ENCODE data around the gene HACL1. TPM values are rescaled to one million over a fixed set of nuclear protein-coding genes. Genes with fewer than 3 reads are reported as not detected.
A peak's percentile ranks its signal among the peaks of the same experiment; 100 is the strongest.

HACL1 gene
- total RNA-seq (27.4 and 29.9 TPM in 2 replicates), polyA plus RNA-seq (14.4 and 16.5 TPM in 2 replicates), polyA minus RNA-seq (84.9 and 93.4 TPM in 2 replicates), Bru-seq, nascent RNA (percentile 73 among the genes with signal in this experiment), BruChase-seq, experiment 1, labeled RNA remaining after a 6-hour chase (percentile 57 among the genes with signal in this experiment), BruChase-seq, experiment 2, labeled RNA remaining after a 2-hour chase (percentile 66 among the genes with signal in this experiment)
- polyA plus RNA-seq (2011; cell fraction: cytosol; rRNA removed) = 19.0 and 19.5 TPM in 2 replicates
- polyA plus RNA-seq (2011; cell fraction: nucleus; rRNA removed) = 36.6 and 37.8 TPM in 2 replicates
- 18.1 and 24.8 TPM in 2 replicates for polyA plus RNA-seq (2012)
- polyA minus RNA-seq (2011; cell fraction: cytosol; rRNA and poly(A)+ RNA removed) = 17.7 TPM
- 96.8 and 111 TPM in 2 replicates for polyA minus RNA-seq (2011; cell fraction: nucleus; rRNA and poly(A)+ RNA removed)
- long read RNA-seq, transcript HACL1-201 (17 exons, 2,266 nt) = major isoform, 54 of 66 reads
- long read RNA-seq, partial matches to known transcripts = 3 of 66 reads
- long read RNA-seq, other reads (novel, unspliced or antisense) = 5 of 66 reads

DNA sequence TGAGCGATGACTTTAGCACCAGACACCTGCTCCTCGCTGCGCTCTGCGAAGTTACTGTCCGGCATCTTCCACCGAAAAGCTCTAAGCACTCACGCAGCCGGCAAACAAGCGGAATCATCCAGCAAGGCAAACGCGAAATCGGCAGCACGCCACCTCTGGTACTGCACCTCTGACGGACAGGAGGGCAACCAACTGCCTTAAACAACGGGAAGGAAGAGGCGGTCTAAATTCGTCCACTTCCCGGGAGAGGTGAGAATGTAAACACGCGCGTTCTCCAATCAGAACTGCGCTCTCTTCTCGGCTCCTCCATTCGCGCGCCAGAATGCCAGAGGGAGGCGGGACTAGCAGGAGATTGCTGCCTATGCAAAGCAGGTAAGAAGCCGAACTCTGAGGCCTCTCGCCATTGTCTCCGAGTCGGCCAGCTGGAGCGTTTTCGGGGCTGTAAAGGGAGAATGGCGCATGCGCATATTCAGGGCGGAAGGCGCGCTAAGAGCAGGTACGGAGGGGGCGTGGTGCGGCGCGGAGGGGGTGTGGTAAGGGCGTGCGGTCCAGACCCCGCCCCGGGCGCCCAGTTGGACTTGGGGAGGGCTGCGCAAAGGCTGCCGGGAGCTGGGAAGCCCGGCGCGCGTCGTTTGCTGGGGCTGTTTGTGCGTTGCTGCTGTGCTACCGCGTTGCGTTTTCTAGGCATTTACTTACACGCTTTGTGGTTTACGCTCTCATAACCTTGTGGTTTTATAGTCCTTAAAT, at the start of gene HACL1, which contains the start of gene BTD:
HACL1 (minus strand) TSS at position 171 of the 747 bp plus-strand sequence; CDS start at position 65, 106 bp downstream.
BTD (plus strand) TSS at position 347 of the 747 bp plus-strand sequence. CDS start 33,695 bp downstream, outside the sequence.
- CTCF ChIA-PET = interaction anchor here (0.7 to 2.3 kb wide), 7 partner anchors 26 to 650 kb away, joined by 3 to 10 read pairs (median 4); partner anchors contain the start of gene ANKRD28
- Histone ChIP-seq H3K36me3 (ENCODE audit: control insufficient read depth in 2 of 2, extremely low read depth in 1 of 2, insufficient read depth in 2 of 2, low read length in 2 of 2) (peaks cover 0 to 7% of the 10 kb centered on the region in 2 experiments), H3K9me3 (replicated peaks; ENCODE audit: control insufficient read depth, insufficient read depth, low read length) (no peaks in the 10 kb centered on the region), H3K27ac (ENCODE audit: insufficient read depth, low read depth, low read length) (peak within 1 kb of the TSS; percentile 61), H3K9ac (replicated peaks; ENCODE audit: extremely low read depth, insufficient read depth, low read length) (peak within 1 kb of the TSS; percentile 75), H3K79me2 (ENCODE audit: control insufficient read depth, insufficient read depth, low read length) (peaks cover 7% of the 10 kb centered on the region), H3K27me3 (ENCODE audit: control insufficient read depth in 2 of 2, insufficient read depth in 2 of 2, low read length in 2 of 2) (no peaks in the 10 kb centered on the region), H3K4me3 (replicated peaks in 1 of 3; ENCODE audit: insufficient read depth in 1 of 3, low read depth in 1 of 3, low read length in 3 of 3) (peak within 1 kb of the TSS; percentile 73 to 86 (median 74)), H3K4me1 (ENCODE audit: control insufficient read depth, extremely low read depth, insufficient read depth, low read length) (peaks cover 16% of the 10 kb centered on the region), H2AFZ (ENCODE audit: low read depth, low read length) (peak within 1 kb of the TSS; percentile 61), H4K20me1 (replicated peaks; ENCODE audit: control insufficient read depth, extremely low read depth, insufficient read depth, low read length) (no peaks in the 10 kb centered on the region), H3K9me1 (replicated peaks; ENCODE audit: control insufficient read depth, extremely low read depth, insufficient read depth, low read length) (no peaks in the 10 kb centered on the region), H3K4me2 (ENCODE audit: insufficient read depth, low read length) (peak within 1 kb of the TSS; percentile 98)
- dilution Hi-C loops (cut with MboI; ENCODE audit: extremely low pct_ligation_motif_present, low sequenced_read_pairs) = no loop called here
- POLR2A ChIA-PET = interaction anchor here (0.6 to 1.7 kb wide), 5 partner anchors 13 to 204 kb away, joined by 3 to 6 read pairs (median 4); partner anchors contain the start of gene ANKRD28
- intact Hi-C loops (cut with micrococcal nuclease) = loop anchor here (1.0 kb wide), 5 partner anchors 29 to 211 kb away; no protein-coding TSS in a partner anchor
- FAIRE-seq (peak; percentile 96), DNase-seq (ENCODE audit: low read depth, low spot score) (peak; percentile 100)
- BruUV-seq (replicated peaks) = no TSS peak
- TF ChIP-seq EZH2 (IDR thresholded peaks at IDR 0.05; ENCODE audit: borderline replicate concordance, low read depth, low read length, severe bottlenecking) (no peak), GATA2 (IDR thresholded peaks at IDR 0.05; ENCODE audit: insufficient read depth, insufficient read length, low read depth, low read length) (no peak), POLR2AphosphoS5 (IDR thresholded peaks at IDR 0.05; ENCODE audit: insufficient read depth, low read depth, low read length) (peak; percentile 91), JUN (IDR thresholded peaks at IDR 0.05; ENCODE audit: borderline replicate concordance, insufficient read depth, insufficient read length, low read depth) (no peak), POLR2A (IDR thresholded peaks at IDR 0.05; ENCODE audit: low read depth, low read length) (peak; percentile 94), MYC (IDR thresholded peaks at IDR 0.05; ENCODE audit: low read depth, low read length) (no peak), FOS (IDR thresholded peaks at IDR 0.05; ENCODE audit: borderline replicate concordance, insufficient read depth, low read length) (no peak)
- TF ChIP-seq, protein P1, sequence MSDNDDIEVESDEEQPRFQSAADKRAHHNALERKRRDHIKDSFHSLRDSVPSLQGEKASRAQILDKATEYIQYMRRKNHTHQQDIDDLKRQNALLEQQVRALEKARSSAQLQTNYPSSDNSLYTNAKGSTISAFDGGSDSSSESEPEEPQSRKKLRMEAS (IDR thresholded peaks at IDR 0.05; ENCODE audit: insufficient read depth, insufficient read length) = peak; percentile 47
- TF ChIP-seq, protein P2, sequence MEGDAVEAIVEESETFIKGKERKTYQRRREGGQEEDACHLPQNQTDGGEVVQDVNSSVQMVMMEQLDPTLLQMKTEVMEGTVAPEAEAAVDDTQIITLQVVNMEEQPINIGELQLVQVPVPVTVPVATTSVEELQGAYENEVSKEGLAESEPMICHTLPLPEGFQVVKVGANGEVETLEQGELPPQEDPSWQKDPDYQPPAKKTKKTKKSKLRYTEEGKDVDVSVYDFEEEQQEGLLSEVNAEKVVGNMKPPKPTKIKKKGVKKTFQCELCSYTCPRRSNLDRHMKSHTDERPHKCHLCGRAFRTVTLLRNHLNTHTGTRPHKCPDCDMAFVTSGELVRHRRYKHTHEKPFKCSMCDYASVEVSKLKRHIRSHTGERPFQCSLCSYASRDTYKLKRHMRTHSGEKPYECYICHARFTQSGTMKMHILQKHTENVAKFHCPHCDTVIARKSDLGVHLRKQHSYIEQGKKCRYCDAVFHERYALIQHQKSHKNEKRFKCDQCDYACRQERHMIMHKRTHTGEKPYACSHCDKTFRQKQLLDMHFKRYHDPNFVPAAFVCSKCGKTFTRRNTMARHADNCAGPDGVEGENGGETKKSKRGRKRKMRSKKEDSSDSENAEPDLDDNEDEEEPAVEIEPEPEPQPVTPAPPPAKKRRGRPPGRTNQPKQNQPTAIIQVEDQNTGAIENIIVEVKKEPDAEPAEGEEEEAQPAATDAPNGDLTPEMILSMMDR (IDR thresholded peaks at IDR 0.05; ENCODE audit: extremely low read depth in 1 of 2, insufficient read depth in 1 of 2, low read depth in 1 of 2, low read length in 2 of 2) = no peak
